Measurements from ENCODE around the gene MAF.

Gene MAF

DNA sequence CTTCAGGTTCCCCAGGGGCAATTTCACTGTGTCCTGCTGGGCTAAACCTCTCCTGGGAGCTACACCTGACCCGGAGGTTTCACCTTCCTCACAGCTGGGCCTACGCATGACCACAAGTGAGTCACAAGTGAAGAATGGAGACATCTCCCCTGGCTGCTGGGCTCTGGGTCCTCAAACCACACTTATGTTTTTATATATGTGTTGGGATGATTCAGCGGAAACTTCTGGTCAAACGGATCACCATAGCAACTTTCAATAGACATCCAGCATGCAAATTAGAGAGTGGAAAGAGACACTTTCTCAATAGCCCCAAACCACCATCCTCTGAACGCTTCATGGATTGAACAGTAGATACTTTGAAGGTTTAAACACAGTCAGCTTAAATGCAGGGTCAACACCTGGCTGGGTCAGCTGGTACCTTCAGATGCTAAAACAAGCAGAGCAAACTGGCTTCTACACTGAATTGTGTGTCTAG lies 28.0 kb upstream of the MAF start:
- no peak overlapping the region for H3K27ac ChIP-seq
- TF ChIP-seq, protein P1, sequence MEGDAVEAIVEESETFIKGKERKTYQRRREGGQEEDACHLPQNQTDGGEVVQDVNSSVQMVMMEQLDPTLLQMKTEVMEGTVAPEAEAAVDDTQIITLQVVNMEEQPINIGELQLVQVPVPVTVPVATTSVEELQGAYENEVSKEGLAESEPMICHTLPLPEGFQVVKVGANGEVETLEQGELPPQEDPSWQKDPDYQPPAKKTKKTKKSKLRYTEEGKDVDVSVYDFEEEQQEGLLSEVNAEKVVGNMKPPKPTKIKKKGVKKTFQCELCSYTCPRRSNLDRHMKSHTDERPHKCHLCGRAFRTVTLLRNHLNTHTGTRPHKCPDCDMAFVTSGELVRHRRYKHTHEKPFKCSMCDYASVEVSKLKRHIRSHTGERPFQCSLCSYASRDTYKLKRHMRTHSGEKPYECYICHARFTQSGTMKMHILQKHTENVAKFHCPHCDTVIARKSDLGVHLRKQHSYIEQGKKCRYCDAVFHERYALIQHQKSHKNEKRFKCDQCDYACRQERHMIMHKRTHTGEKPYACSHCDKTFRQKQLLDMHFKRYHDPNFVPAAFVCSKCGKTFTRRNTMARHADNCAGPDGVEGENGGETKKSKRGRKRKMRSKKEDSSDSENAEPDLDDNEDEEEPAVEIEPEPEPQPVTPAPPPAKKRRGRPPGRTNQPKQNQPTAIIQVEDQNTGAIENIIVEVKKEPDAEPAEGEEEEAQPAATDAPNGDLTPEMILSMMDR (IDR thresholded peaks at IDR 0.05) = no peak
- no peak for TF ChIP-seq ZFX (IDR thresholded peaks at IDR 0.05; ENCODE audit: borderline replicate concordance)

DNA sequence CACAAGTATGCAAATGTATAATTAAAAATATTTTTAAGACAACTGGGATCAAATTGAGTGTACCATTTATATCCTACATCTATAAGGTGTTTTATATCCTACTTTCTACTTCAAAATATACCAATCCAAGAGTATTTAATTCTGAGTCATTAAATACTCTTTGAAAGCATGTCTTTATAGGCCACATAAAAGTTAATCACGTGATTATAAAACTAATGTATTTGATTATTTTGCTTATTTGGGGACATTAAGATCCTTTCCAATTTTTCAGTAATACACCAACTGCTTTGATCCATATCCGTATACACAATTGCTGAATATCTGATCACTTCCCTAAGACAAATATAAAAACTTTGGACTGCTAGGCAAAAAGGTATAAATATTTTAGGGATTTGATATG lies 26.6 kb upstream of the MAF start:
- no peak overlapping the region for H3K27ac ChIP-seq
- TF ChIP-seq, protein P1 (IDR thresholded peaks at IDR 0.05) = no peak
- TF ChIP-seq ZFX (IDR thresholded peaks at IDR 0.05; ENCODE audit: borderline replicate concordance) = no peak

DNA sequence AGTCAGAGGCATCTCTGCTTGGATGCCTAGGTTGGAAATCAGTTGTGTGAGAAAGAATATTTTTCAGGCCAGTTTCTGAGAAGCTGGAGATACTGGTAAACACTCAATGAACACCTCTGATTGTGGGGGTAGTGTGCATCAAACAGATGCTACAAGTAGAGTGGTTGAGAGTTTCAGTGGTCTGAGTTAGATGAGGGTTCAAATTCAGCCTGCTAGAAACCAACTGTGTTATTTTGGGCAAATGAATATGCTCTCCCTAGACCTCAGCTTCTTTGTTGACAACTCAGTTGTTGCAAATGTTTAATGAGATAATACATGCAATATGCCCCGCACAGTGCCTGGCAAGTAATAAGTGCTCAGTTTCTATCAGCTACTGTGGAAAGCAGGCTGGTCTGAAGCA lies 25.2 kb upstream of the MAF start:
- TF ChIP-seq ZFX (IDR thresholded peaks at IDR 0.05; ENCODE audit: borderline replicate concordance) = no peak
- TF ChIP-seq, protein P1 (IDR thresholded peaks at IDR 0.05) = no peak
- no peak overlapping the region for H3K27ac ChIP-seq

DNA sequence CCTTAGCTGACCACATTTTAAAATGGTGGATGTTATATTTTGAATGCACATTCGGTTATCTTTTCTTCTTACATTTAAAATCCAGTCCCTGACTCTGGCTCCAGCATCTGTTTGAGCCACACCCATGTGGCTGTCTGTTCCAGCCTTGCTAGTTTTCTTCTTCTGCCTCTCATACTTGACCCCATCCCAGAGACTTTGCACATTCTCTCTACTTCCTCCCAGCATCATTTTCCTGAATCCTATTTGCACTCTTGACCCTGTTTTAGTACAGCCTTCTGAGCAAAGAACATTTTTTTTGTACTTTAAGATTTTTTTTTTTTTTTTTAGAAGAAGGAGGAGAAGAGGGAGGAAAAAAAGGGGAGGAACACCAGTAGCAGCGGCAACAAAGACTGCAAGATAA lies 23.3 kb upstream of the MAF start:
- no peak overlapping the region for H3K27ac ChIP-seq
- TF ChIP-seq, protein P1 (IDR thresholded peaks at IDR 0.05) = no peak
- no peak for TF ChIP-seq ZFX (IDR thresholded peaks at IDR 0.05; ENCODE audit: borderline replicate concordance)

DNA sequence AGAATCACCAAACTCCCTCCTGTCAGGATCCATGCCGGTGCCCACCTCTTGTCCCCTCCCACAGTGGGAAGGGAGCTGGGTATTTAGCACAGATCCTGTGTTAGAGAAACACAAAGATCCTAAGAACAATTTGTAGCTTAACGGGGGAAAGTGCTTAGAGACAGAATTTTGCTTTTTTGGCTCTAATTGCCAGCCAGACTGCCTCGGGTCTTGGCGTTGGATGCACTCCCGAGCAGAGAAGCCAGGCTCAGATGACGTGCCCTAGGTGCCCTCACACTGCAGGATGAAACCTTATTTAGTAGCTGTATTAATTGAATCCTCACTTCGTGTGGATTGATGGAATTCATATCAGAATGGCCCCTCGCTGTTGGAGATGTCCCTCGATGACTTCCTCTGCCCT lies 22.5 kb upstream of the MAF start:
- H3K27ac ChIP-seq = no peak overlapping the region
- TF ChIP-seq ZFX (IDR thresholded peaks at IDR 0.05; ENCODE audit: borderline replicate concordance) = no peak
- TF ChIP-seq, protein P1 (IDR thresholded peaks at IDR 0.05) = no peak

DNA sequence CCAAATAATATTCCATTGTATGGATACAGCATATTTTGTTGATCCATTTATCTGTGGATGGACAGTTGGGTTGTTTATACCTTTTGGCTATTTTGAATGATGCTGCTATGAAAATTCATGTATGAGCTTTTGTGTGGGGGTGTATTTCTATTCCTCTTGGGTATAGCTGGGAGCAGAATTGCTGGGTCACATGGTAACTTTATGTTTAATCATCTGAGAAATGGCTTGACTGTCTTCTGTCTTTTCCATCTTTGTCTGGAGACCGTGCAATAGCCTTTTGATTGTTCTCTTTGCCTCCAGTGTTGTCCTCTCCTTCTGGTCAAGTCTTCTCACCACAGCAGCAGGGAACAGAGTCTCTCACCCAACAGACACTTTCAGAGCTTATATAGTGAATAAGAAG lies 20.5 kb upstream of the MAF start:
- H3K27ac ChIP-seq = no peak overlapping the region
- no peak for TF ChIP-seq ZFX (IDR thresholded peaks at IDR 0.05; ENCODE audit: borderline replicate concordance)
- TF ChIP-seq, protein P1 (IDR thresholded peaks at IDR 0.05) = no peak

DNA sequence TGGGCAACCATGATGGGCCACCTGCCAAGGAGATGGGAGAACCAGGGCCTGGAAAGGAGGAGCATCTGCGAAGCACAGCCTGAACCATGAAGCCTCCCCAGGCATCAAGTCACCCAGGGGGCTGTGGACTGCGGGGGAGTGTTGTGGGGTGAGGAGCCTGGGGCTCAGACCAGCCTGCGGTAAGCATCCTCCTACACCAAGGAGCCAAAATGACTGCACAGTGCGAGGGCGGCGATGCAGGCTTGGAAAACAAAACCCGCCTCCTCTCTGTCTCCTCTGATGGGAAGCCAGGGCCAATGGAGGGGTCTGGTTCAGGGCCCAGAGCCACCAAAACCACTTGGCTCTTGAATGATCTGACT lies 18.1 kb upstream of the MAF start:
- TF ChIP-seq, protein P1 (IDR thresholded peaks at IDR 0.05) = no peak
- TF ChIP-seq ZFX (IDR thresholded peaks at IDR 0.05; ENCODE audit: borderline replicate concordance) = no peak
- H3K27ac ChIP-seq = no peak overlapping the region
